Prostate gland (tissue), 2 donors: ENCODE measurements around the gene CNIH1. TPM values are rescaled to one million over a fixed set of nuclear protein-coding genes. Genes with fewer than 3 reads are reported as not detected.

ENCODE experiments used
- DNase-seq: peaks from one replicate; pipeline ENCODE4 v3.0.0-alpha.2; 2019; ENCODE audit warnings: low spot score
- H3K27ac ChIP-seq, 2 donors: fragments of 200-600 bp; sonication (generic); 2 replicates each; pipeline ENCODE4 v1.5.1; 2017 to 2019
- H3K27me3 ChIP-seq: fragments of 200-600 bp; sonication (generic); replicated peaks from 2 replicates; pipeline ENCODE4 v1.5.1; 2019; ENCODE audit not compliant: insufficient read depth
- H3K36me3 ChIP-seq, 2 donors: fragments of 200-600 bp; sonication (generic); 1 replicate in 1 of 2; 2 replicates in 1 of 2; pipeline versions ENCODE4 v1.5.1 to v1.8.1; 2017 to 2019
- H3K4me1 ChIP-seq: fragments of 200-600 bp; sonication (generic); replicated peaks from 2 replicates; pipeline ENCODE4 v1.5.1; 2019
- H3K4me3 ChIP-seq, 2 donors: fragments of 200-600 bp; sonication (generic); 2 replicates each; pipeline ENCODE4 v1.5.1; 2017 to 2019
- H3K9me3 ChIP-seq: fragments of 200-600 bp; sonication (generic); 2 replicates; pipeline ENCODE4 v1.5.1; 2017
- POLR2A ChIP-seq: fragments of 450-650 bp; IDR thresholded peaks from one replicate; pipeline ENCODE4 v1.6.1; 2016; ENCODE audit warnings: antibody characterized with exemption, mild to moderate bottlenecking
- POLR2AphosphoS5 ChIP-seq: sonication (generic); formaldehyde crosslinking; IDR thresholded peaks from one replicate; pipeline ENCODE4 v1.6.1; 2017; ENCODE audit warnings: antibody characterized with exemption
- WGBS: methylation state at CpG from one replicate; pipeline ENCODE4 v1.1.5; 2018; 5-methylcytosine and 5-hydroxymethylcytosine counted together
- intact Hi-C: fragments of 100-400 bp; cut with DNase I; formaldehyde crosslinking; loops from one replicate; pipeline ENCODE4 v1.14.2; 2022
- total RNA-seq, 2 donors: library from RNA; depleted of rRNA; stranded (reverse); fragments of >200 nt; gene quantifications; one replicate each; pipeline ENCODE4 v1.1.0, GENCODE V29; 2016
- TF ChIP-seq, protein P1 (sequence below), 4 experiments: fragments of 200-600 bp in 2 of 4; fragments of 450-650 bp in 2 of 4; sonication (generic) in 2 of 4; IDR thresholded peaks; 1 replicate in 3 of 4; 2 replicates in 1 of 4; pipeline ENCODE4 v1.5.1; 2016 to 2019; ENCODE audit warnings: antibody characterized with exemption in 4 of 4, mild to moderate bottlenecking in 2 of 4, moderate library complexity in 2 of 4

Gene CNIH1
- total RNA-seq, 2 donors from 2014 or later: 113 to 193 TPM

DNA sequence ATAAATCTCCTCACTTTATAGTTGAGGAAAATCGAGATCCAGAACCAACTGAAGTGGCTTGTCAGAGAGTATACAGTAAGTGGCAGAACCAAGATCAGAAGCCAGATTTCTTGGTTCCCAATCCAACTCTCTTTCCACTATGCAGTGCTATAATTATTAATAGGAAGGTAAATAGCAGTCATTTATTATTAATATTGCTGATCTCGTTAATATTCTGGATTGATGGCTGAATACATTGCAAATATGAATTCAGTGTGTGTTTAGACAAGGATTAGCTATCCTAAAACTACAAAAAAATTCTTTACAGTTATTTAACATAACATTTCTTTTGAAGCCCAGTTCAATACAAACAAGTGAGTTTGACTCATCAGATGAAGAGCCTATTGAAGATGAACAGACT, 41.6 kb downstream of the CNIH1 start:
- Histone ChIP-seq H3K9me3 (no peaks in the 10 kb centered on the region), H3K27me3 (no peaks in the 10 kb centered on the region), H3K4me3 (no peak overlapping the region), H3K36me3 (no peaks in the 10 kb centered on the region), H3K4me1 (no peaks in the 10 kb centered on the region), H3K27ac (no peak overlapping the region)
- intact Hi-C loops: no loop called here
- TF ChIP-seq POLR2A: no peak
- TF ChIP-seq POLR2AphosphoS5: no peak
- TF ChIP-seq, protein P1, sequence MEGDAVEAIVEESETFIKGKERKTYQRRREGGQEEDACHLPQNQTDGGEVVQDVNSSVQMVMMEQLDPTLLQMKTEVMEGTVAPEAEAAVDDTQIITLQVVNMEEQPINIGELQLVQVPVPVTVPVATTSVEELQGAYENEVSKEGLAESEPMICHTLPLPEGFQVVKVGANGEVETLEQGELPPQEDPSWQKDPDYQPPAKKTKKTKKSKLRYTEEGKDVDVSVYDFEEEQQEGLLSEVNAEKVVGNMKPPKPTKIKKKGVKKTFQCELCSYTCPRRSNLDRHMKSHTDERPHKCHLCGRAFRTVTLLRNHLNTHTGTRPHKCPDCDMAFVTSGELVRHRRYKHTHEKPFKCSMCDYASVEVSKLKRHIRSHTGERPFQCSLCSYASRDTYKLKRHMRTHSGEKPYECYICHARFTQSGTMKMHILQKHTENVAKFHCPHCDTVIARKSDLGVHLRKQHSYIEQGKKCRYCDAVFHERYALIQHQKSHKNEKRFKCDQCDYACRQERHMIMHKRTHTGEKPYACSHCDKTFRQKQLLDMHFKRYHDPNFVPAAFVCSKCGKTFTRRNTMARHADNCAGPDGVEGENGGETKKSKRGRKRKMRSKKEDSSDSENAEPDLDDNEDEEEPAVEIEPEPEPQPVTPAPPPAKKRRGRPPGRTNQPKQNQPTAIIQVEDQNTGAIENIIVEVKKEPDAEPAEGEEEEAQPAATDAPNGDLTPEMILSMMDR (IDR thresholded peaks at IDR 0.05): no peak
- WGBS: 74% methylated on average over 2 of the region's 2 CpGs
- DNase-seq: no peak

DNA sequence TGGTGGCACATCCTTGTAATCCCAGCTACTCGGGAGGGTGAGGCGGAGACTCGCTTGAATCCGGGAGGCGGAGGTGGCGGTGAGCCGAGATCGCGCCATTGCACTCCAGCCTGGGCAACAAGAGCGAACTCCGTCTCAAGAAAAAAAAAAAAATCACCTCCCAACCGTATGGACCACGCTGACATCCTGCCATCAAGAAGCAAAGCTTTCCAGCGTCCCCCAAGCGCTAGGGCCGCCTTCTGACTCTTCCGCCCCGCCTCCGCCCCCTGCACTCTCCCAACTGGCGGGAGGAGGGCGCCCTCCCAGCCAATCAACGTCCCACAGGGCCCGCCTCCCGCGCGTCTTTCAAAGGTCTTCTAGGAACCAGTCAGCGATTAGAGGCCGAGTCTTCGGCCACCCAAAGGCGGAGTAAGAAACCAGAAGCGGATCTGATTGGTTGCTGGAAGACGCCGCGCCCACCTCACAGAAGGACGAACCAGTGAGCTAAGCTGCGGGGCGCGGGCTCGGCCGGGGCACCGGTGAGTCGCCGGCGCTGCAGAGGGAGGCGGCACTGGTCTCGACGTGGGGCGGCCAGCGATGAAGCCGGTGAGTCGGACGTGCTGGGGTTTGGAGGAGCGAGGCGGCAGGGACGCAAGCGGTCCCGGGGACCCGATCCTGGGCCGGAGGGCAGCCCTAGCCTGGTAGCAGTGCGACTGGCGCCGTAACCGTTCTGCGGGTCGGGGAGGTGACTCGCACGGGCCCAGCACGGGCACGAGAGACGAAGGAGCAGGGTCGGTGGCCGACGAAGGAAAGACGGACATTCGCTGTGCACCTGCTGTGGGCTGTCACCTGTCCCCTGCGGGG, 44.5 kb downstream of the CNIH1 start, which contains the start of gene CDKN3:
CDKN3 (plus strand) TSS at position 515 of the 843 bp plus-strand sequence; CDS start at position 577, 62 bp downstream.
- Histone ChIP-seq H3K4me3 (peak within 1 kb of the TSS; percentile 49 to 59), H3K9me3 (no peaks in the 10 kb centered on the region), H3K36me3 (no peaks in the 10 kb centered on the region), H3K27me3 (no peaks in the 10 kb centered on the region), H3K4me1 (no peaks in the 10 kb centered on the region), H3K27ac (peak within 1 kb of the TSS in 1 of 2 donors; percentile 39)
- DNase-seq: peak; percentile 98
- intact Hi-C loops: no loop called here
- TF ChIP-seq POLR2AphosphoS5: peak; percentile 95
- TF ChIP-seq, protein P1 (IDR thresholded peaks at IDR 0.05): peak; percentile 35 to 87 (median 72)
- peak; percentile 90 for TF ChIP-seq POLR2A
- 1% methylated on average over 76 of the region's 76 CpGs for WGBS

DNA sequence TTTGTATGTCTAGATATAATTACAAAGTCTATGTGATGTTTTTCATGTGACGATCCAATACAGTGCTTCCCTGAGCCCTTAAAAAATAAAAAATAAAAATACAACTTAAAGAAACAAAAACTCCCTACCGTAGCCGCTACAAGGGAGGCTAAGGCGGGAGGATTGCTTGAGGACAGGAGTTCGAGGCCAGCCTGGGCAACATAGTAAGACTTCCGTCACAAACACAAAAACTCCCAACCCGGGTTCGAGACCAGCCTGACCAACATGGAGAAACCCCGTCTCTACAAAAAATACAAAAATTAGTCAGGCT, 45.0 kb downstream of the CNIH1 start:
- no peaks in the 10 kb centered on the region for H3K4me1 ChIP-seq
- H3K36me3 ChIP-seq: no peaks in the 10 kb centered on the region
- peak overlapping the region; percentile 49 to 59 for H3K4me3 ChIP-seq
- 74% methylated on average over 9 of the region's 9 CpGs for WGBS
- no peak for DNase-seq
- intact Hi-C loops: no loop called here
- peak overlapping the region in 1 of 2 donors; percentile 39 for H3K27ac ChIP-seq
- H3K27me3 ChIP-seq: no peaks in the 10 kb centered on the region
- no peaks in the 10 kb centered on the region for H3K9me3 ChIP-seq
- TF ChIP-seq POLR2AphosphoS5 (no peak), POLR2A (no peak)
- TF ChIP-seq, protein P1 (IDR thresholded peaks at IDR 0.05): no peak

DNA sequence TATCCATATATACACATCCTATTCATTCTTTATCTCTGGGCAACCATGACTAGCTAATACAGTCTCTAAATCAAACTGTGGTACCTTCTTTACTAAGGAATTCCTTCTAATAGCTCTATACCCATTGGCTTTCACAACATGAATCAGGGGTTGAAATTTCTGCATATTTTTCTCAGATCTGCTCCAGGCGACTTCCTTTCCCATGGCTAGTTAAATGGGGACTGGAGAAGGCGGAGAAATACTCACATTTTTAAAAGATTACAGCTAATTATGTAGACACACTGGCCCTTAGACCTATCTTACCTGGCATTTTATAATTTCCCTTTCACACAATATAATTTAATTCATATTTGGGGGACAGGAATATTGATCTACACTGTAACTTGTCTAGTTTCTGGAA, 45.5 kb downstream of the CNIH1 start:
- intact Hi-C loops: no loop called here
- H3K27me3 ChIP-seq: no peaks in the 10 kb centered on the region
- 99% methylated on average over 2 of the region's 2 CpGs for WGBS

More for the DNA sequence above, 45.5 kb downstream of the CNIH1 start:
- TF ChIP-seq POLR2AphosphoS5: no peak
- TF ChIP-seq, protein P1 (IDR thresholded peaks at IDR 0.05): no peak
- no peak for TF ChIP-seq POLR2A
- H3K9me3 ChIP-seq: no peaks in the 10 kb centered on the region
- DNase-seq: no peak
- H3K36me3 ChIP-seq: no peaks in the 10 kb centered on the region
- H3K27ac ChIP-seq: no peak overlapping the region
- H3K4me1 ChIP-seq: no peaks in the 10 kb centered on the region
- H3K4me3 ChIP-seq: no peak overlapping the region
